Ureter (tissue), 1 donor: ENCODE data around the gene NDUFA12. TPM values are rescaled to one million over a fixed set of nuclear protein-coding genes. Genes with fewer than 3 reads are reported as not detected.
"Not testable (repeated sequence)": the region's sequence is repeated elsewhere in the genome, so short reads cannot be mapped to it uniquely, and the experiment has no call there.

Source experiments
- DNase-seq: peaks from one replicate; pipeline ENCODE4 v3.0.0-alpha.2; 2020; ENCODE audit warnings: low spot score
- total RNA-seq: library from RNA; stranded (reverse); gene quantifications from one replicate; pipeline ENCODE4 v1.2.4, GENCODE V29; 2023
- donor health status: DM: yes; HTN: yes; CAD: no.

NDUFA12 gene
- total RNA-seq: 79.2 TPM

- DNase-seq: peak; percentile 96
Observed at GRCh38 chr12:95003213-95003920, at the start of gene NDUFA12. NDUFA12 (minus strand) TSS chr12:95003697; CDS start chr12:95003680, 17 bp downstream.

GRCh38 chr12:95051241-95051640, 47.7 kb upstream of the NDUFA12 start:
- no peak for DNase-seq

- no peak for DNase-seq
Observed at GRCh38 chr12:95037906-95038305, 34.4 kb upstream of the NDUFA12 start.

GRCh38 chr12:95034750-95035149, 31.3 kb upstream of the NDUFA12 start:
- DNase-seq: no peak

- no peak for DNase-seq
Observed at GRCh38 chr12:95022477-95022876, 19.0 kb upstream of the NDUFA12 start.

GRCh38 chr12:95017482-95017881, 14.0 kb upstream of the NDUFA12 start:
- DNase-seq: no peak

GRCh38 chr12:95016120-95016519, 12.6 kb upstream of the NDUFA12 start:
- no peak for DNase-seq

- no peak for DNase-seq
Observed at GRCh38 chr12:95014554-95014953, 11.1 kb upstream of the NDUFA12 start.

- no peak for DNase-seq
Observed at GRCh38 chr12:95006206-95006605, 2.7 kb upstream of the NDUFA12 start.

- DNase-seq: no peak
Observed at GRCh38 chr12:95004610-95005009, 1.1 kb upstream of the NDUFA12 start.

GRCh38 chr12:95003921-95004272, 400 bp upstream of the NDUFA12 start:
- no peak for DNase-seq

GRCh38 chr12:95002754-95003153, 743 bp downstream of the NDUFA12 start:
- no peak for DNase-seq

- DNase-seq: no peak
Observed at GRCh38 chr12:94998326-94998725, 5.2 kb downstream of the NDUFA12 start.

GRCh38 chr12:94997726-94998125, 5.8 kb downstream of the NDUFA12 start:
- no peak for DNase-seq

GRCh38 chr12:94997061-94997460, 6.4 kb downstream of the NDUFA12 start:
- no peak for DNase-seq

- no peak for DNase-seq
Observed at GRCh38 chr12:94994312-94994711, 9.2 kb downstream of the NDUFA12 start.

GRCh38 chr12:94993855-94994254, 9.6 kb downstream of the NDUFA12 start:
- not testable (repeated sequence) for DNase-seq

- no peak for DNase-seq
Observed at GRCh38 chr12:94990222-94990621, 13.3 kb downstream of the NDUFA12 start.

GRCh38 chr12:94988471-94988870, 15.0 kb downstream of the NDUFA12 start:
- no peak for DNase-seq

- DNase-seq: no peak
Observed at GRCh38 chr12:94987801-94988200, 15.7 kb downstream of the NDUFA12 start.

GRCh38 chr12:94987076-94987669, 16.3 kb downstream of the NDUFA12 start:
- no peak for DNase-seq

- DNase-seq: not testable (repeated sequence)
Observed at GRCh38 chr12:94985099-94985498, 18.4 kb downstream of the NDUFA12 start.

- no peak for DNase-seq
Observed at GRCh38 chr12:94983321-94983720, 20.2 kb downstream of the NDUFA12 start.

- DNase-seq: no peak
Observed at GRCh38 chr12:94982456-94982855, 21.0 kb downstream of the NDUFA12 start.
